Testis (tissue), 3 donors: ENCODE results near the gene CPD. TPM values are rescaled to one million over a fixed set of nuclear protein-coding genes. Genes with fewer than 3 reads are reported as not detected.

Source experiments
- DNase-seq: peaks from one replicate; pipeline ENCODE4 v3.0.0-alpha.2; 2019
- H3K27ac ChIP-seq, 2 donors: fragments of 200-600 bp; sonication (generic); one replicate each; pipeline ENCODE4 v1.5.1; 2019
- H3K27me3 ChIP-seq: fragments of 200-600 bp; sonication (generic); one replicate; pipeline ENCODE4 v1.5.1; 2019
- H3K36me3 ChIP-seq: fragments of 200-600 bp; sonication (generic); one replicate; pipeline ENCODE4 v1.5.1; 2017; ENCODE audit warnings: low read depth; ENCODE audit errors: missing control alignments
- H3K4me1 ChIP-seq: fragments of 200-600 bp; sonication (generic); one replicate; pipeline ENCODE4 v1.5.1; 2019
- H3K4me3 ChIP-seq, 2 donors: fragments of 200-600 bp; sonication (generic); one replicate each; pipeline ENCODE4 v1.5.1; 2017 to 2019
- H3K9me3 ChIP-seq: fragments of 200-600 bp; sonication (generic); one replicate; pipeline ENCODE4 v1.5.1; 2017
- CTCF ChIP-seq, 3 experiments: fragments of 450-650 bp in 2 of 3; fragments of 200-600 bp in 1 of 3; sonication (generic) in 1 of 3; IDR thresholded peaks; one replicate each; pipeline ENCODE4 v1.5.1; 2016 to 2019; ENCODE audit warnings: antibody characterized with exemption in 3 of 3, mild to moderate bottlenecking in 2 of 3, moderate library complexity in 1 of 3
- POLR2A ChIP-seq: fragments of 450-650 bp; IDR thresholded peaks from one replicate; pipeline ENCODE4 v1.6.1; 2017; ENCODE audit warnings: antibody characterized with exemption, mild to moderate bottlenecking, moderate library complexity
- WGBS, 2 donors: methylation state at CpG; one replicate each; pipeline ENCODE4 v1.1.5; 2018; 5-methylcytosine and 5-hydroxymethylcytosine counted together
- intact Hi-C: fragments of 100-400 bp; cut with DNase I; formaldehyde crosslinking; loops from one replicate; pipeline ENCODE4 v1.15.1; 2023; ENCODE audit warnings: low total_unique reads
- polyA plus RNA-seq: library from polyadenylated mRNA; stranded (reverse); fragments of 350-450 nt; fragmentation: Illumina TruSeq; extraction: RNeasy Lipid Tissue Mini Kit (QIAGEN cat#74804); gene quantifications from one replicate; pipeline ENCODE4 v1.2.3, GENCODE V29; 2014; ENCODE audit warnings: low read depth, low replicate concordance; ENCODE audit not compliant: insufficient read depth
- total RNA-seq, 2 donors: library from RNA; depleted of rRNA; stranded (reverse); fragments of >200 nt; gene quantifications; one replicate each; pipeline ENCODE4 v1.2.3, GENCODE V29; 2016

Gene CPD
- total and polyA plus RNA-seq, 3 donors from 2014 or later = 108 to 194 (median 134) TPM

- peak overlapping the region; percentile 73 to 89 for H3K27ac ChIP-seq
- TF ChIP-seq POLR2A (no peak), CTCF (IDR thresholded peaks at IDR 0.05) (no peak)
- H3K9me3 ChIP-seq = no peaks in the 10 kb centered on the region
- peaks cover 12% of the 10 kb centered on the region for H3K4me1 ChIP-seq
- no peaks in the 10 kb centered on the region for H3K36me3 ChIP-seq
- peak overlapping the region; percentile 90 to 92 for H3K4me3 ChIP-seq
- DNase-seq = no peak
- WGBS, 2 donors = 12 to 15% methylated on average over 5 of the region's 5 CpGs
- no peaks in the 10 kb centered on the region for H3K27me3 ChIP-seq
- intact Hi-C loops = no loop called here
Observed at GRCh38 chr17:30379903-30380381, 1.2 kb downstream of the CPD start.

GRCh38 chr17:30380643-30381339 lies 2.1 kb downstream of the CPD start:
- Histone ChIP-seq H3K27me3 (no peaks in the 10 kb centered on the region), H3K4me3 (no peak overlapping the region), H3K27ac (no peak overlapping the region), H3K4me1 (peaks cover 12% of the 10 kb centered on the region), H3K9me3 (no peaks in the 10 kb centered on the region), H3K36me3 (no peaks in the 10 kb centered on the region)
- 55% methylated on average over 7 of the region's 7 CpGs for WGBS, 2 donors
- intact Hi-C loops = no loop called here
- TF ChIP-seq CTCF (IDR thresholded peaks at IDR 0.05) = no peak
- TF ChIP-seq POLR2A = no peak
- DNase-seq = no peak

GRCh38 chr17:30381340-30381659 lies 2.6 kb downstream of the CPD start:
- WGBS, 2 donors = 79 to 86% methylated on average over 2 of the region's 2 CpGs
- peaks cover 12% of the 10 kb centered on the region for H3K4me1 ChIP-seq
- no peaks in the 10 kb centered on the region for H3K9me3 ChIP-seq
- no peaks in the 10 kb centered on the region for H3K36me3 ChIP-seq
- H3K4me3 ChIP-seq = no peak overlapping the region
- intact Hi-C loops = no loop called here
- no peaks in the 10 kb centered on the region for H3K27me3 ChIP-seq
- DNase-seq = no peak
- H3K27ac ChIP-seq = no peak overlapping the region
- TF ChIP-seq POLR2A (no peak), CTCF (IDR thresholded peaks at IDR 0.05) (no peak)

- Histone ChIP-seq H3K27ac (no peak overlapping the region), H3K4me1 (peaks cover 12% of the 10 kb centered on the region), H3K36me3 (no peaks in the 10 kb centered on the region), H3K4me3 (no peak overlapping the region), H3K27me3 (no peaks in the 10 kb centered on the region), H3K9me3 (no peaks in the 10 kb centered on the region)
- no peak for DNase-seq
- intact Hi-C loops = no loop called here
- 87 to 95% methylated on average over 1 of the region's 1 CpG for WGBS, 2 donors
- no peak for TF ChIP-seq POLR2A
- no peak for TF ChIP-seq CTCF (IDR thresholded peaks at IDR 0.05)
Observed at GRCh38 chr17:30382345-30382744, 3.6 kb downstream of the CPD start.
